Measurements from ENCODE around the gene HOXB7.

- no peak for TF ChIP-seq HIC2 (CRISPR knock-in tag; IDR thresholded peaks at IDR 0.05; ENCODE audit: low read depth)
- TF ChIP-seq POLR2A (IDR thresholded peaks at IDR 0.05; ENCODE audit: insufficient read depth in 1 of 2, low read depth in 2 of 2, low read length in 2 of 2), result no peak
- TF ChIP-seq GATAD2A (CRISPR knock-in tag; IDR thresholded peaks at IDR 0.05), result no peak
- no peak for TF ChIP-seq HNF4G (IDR thresholded peaks at IDR 0.05; ENCODE audit: borderline replicate concordance, low read depth, low read length)
- no peak for TF ChIP-seq HNF4G (CRISPR knock-in tag; IDR thresholded peaks at IDR 0.05; ENCODE audit: borderline replicate concordance, low read depth)
- TF ChIP-seq CTCF (CRISPR knock-in tag; IDR thresholded peaks at IDR 0.05), result no peak
- TF ChIP-seq KLF9 (CRISPR knock-in tag; IDR thresholded peaks at IDR 0.05; ENCODE audit: low read depth), result no peak
- no peak for TF ChIP-seq EP300 (IDR thresholded peaks at IDR 0.05; ENCODE audit: low read depth in 2 of 2, low read length in 2 of 2)
- TF ChIP-seq EP300 (CRISPR knock-in tag; IDR thresholded peaks at IDR 0.05; ENCODE audit: borderline replicate concordance), result no peak
- no peak for TF ChIP-seq HDAC6 (IDR thresholded peaks at IDR 0.05; ENCODE audit: low read depth, low read length)
- TF ChIP-seq NONO (IDR thresholded peaks at IDR 0.05), result no peak
- TF ChIP-seq NONO (CRISPR knock-in tag; conservative IDR thresholded peaks at IDR 0.05), result no peak
Measured at GRCh38 chr17:48609759-48610281, 997 bp downstream of the HOXB7 start.

Measured in HepG2 (cell line).